Endothelial cell of umbilical vein (primary cell): Measurements from ENCODE around the gene MEF2C.
"Not testable (repeated sequence)": the region's sequence is repeated elsewhere in the genome, so short reads cannot be mapped to it uniquely, and the experiment has no call there.

Experiments used
- CTCF ChIP-seq, 2 donors: IDR thresholded peaks; 1 replicate in 1 of 2; 2 replicates in 1 of 2; pipeline ENCODE4 v1.5.1; 2011; ENCODE audit warnings: low read length in 2 of 2, mild to moderate bottlenecking in 2 of 2, moderate library complexity in 2 of 2, control low read depth in 1 of 2, inconsistent platforms in 1 of 2, low read depth in 1 of 2; ENCODE audit not compliant: insufficient read depth in 1 of 2; ENCODE audit errors: extremely low read depth in 1 of 2
- EZH2 ChIP-seq: IDR thresholded peaks from 2 replicates; pipeline ENCODE4 v1.6.1; 2012; ENCODE audit warnings: borderline replicate concordance, low read depth, mild to moderate bottlenecking, moderate library complexity, low read length, inconsistent platforms; ENCODE audit not compliant: severe bottlenecking
- FOS ChIP-seq: IDR thresholded peaks from 2 replicates; pipeline ENCODE4 v1.6.1; 2011; ENCODE audit warnings: mild to moderate bottlenecking, low read length, moderate library complexity, borderline replicate concordance; ENCODE audit not compliant: insufficient read depth
- GATA2 ChIP-seq: IDR thresholded peaks from 2 replicates; pipeline ENCODE4 v1.7.0; 2011; ENCODE audit warnings: low read depth, mild to moderate bottlenecking, moderate library complexity, mixed read lengths, low read length; ENCODE audit not compliant: insufficient read length, insufficient read depth
- MAX ChIP-seq: IDR thresholded peaks from 2 replicates; pipeline ENCODE4 v1.6.1; 2011; ENCODE audit not compliant: insufficient read depth, insufficient read length
- POLR2A ChIP-seq: IDR thresholded peaks from 2 replicates; pipeline ENCODE4 v1.6.1; 2012; ENCODE audit warnings: low read depth, mild to moderate bottlenecking, control low read depth, low read length

GRCh38 chr5:88856381-88856780 lies 26.6 kb downstream of the MEF2C start:
- not testable (repeated sequence) for TF ChIP-seq CTCF (IDR thresholded peaks at IDR 0.05; ENCODE audit: extremely low read depth in 1 of 2, insufficient read depth in 1 of 2, low read depth in 1 of 2, low read length in 2 of 2); GATA2; POLR2A; EZH2; MAX; FOS
